H54 (cell line): ENCODE measurements around the gene DIS3L2.

ENCODE experiments used
- DNase-seq: peaks from one replicate; pipeline ENCODE4 v3.0.0; 2011; ENCODE audit warnings: low spot score, mixed read lengths; ENCODE audit not compliant: insufficient read length
- FAIRE-seq: peaks from 3 replicates; lab custom pipeline; 2011; peaks lifted over from hg19 to GRCh38; lab: Jason Lieb, UNC
- POLR2A ChIP-seq: IDR thresholded peaks from 2 replicates; pipeline ENCODE4 v1.6.1; 2011; ENCODE audit warnings: low read depth, mild to moderate bottlenecking, low read length

Gene DIS3L2

DNA sequence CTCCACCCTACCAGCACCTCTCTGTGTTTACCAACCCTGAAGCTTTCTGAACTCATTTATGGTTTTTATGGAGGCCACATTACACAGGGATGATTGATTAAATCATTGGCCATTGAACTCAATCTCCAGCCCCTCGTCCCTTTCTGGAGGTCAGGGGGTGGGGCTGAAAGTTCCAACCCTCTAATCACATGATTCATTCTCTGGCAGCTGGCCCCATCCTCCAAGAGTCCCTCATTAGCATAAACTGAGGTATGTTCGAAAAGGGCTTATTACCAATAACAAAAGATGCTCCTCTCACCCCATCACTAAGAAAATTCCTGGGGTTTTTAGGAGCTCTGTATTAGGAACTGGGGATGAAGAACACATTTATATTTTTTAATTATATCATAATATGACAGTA lies 92.3 kb downstream of the DIS3L2 start:
- DNase-seq (no peak), FAIRE-seq (no peak)
- no peak for TF ChIP-seq POLR2A

DNA sequence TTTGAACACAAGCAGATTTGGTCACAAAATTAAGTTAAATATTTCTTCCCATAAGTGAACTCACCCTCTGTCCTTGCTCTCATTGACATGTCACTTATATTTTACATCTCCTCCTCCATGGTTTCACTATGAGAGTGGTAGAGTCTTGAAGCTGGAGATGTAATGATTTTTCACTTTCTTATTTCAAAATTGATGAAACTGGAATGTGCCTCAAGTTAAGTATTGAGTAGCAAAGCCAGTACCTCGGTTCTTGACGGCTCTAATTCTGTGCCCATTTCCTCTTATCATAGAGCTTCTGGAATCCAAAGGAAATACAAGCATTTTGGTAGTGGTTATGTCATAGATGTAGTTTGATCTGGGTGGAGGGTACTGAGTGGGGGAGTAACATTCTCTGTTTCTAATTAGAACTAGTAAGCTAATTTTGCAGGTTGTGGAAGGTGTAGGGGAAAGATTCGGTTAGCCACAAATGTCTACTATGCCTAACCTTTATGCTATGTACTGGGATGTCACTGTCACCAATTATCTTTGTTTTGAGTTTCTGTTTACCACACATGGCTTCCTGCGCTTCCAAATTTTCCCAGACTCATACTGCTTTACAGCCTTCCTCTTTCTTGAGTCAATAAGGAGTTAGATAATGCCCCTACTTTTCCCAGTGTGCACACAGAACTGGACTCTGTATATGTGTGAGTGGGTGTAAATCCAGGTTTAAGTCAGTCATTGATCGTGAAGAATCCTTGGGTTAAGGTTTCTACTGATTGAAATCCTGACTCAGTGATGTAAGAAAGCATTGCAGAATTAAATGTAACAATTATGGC lies 96.8 kb downstream of the DIS3L2 start:
- no peak for TF ChIP-seq POLR2A
- FAIRE-seq (no peak), DNase-seq (no peak)

DNA sequence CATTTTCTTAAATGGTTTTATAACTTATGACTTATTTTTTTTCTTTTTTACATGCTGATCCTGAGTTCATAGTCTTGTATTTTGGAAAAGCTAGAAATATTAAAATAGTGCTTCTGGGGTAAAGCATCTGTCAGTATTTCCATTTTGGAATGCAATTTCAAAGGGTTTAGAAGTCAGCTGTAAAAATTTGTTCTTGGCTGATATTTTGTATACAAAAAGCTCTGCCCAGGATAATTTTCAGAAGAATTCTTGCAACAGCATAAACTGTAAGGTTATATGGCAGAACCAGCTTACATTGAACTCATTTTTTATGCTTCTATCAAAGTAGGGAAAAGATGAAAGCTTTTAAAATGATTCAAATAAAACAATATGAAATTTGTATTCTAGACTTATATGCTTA lies 97.4 kb downstream of the DIS3L2 start:
- FAIRE-seq: no peak
- TF ChIP-seq POLR2A: no peak
- no peak for DNase-seq

DNA sequence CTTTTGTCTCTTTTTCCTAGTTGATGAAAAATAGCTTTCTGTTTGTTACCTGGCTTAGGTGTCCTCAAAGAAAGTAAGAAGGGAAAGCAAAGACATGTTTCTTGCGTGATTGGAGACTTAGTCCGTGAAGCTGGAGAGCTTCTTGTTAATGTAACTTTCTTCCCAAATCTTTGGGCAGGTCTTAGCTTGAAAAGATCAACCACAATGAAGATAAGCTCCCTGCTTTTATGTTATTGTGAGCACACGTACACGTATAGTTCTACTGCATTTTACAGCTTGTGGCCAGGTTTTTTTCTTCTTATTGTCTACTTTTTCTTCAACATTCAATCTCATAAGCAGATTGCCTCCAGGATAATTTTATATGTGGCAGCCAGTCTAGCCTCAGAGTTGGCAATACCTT lies 99.8 kb downstream of the DIS3L2 start:
- no peak for FAIRE-seq
- DNase-seq: no peak
- TF ChIP-seq POLR2A: no peak

DNA sequence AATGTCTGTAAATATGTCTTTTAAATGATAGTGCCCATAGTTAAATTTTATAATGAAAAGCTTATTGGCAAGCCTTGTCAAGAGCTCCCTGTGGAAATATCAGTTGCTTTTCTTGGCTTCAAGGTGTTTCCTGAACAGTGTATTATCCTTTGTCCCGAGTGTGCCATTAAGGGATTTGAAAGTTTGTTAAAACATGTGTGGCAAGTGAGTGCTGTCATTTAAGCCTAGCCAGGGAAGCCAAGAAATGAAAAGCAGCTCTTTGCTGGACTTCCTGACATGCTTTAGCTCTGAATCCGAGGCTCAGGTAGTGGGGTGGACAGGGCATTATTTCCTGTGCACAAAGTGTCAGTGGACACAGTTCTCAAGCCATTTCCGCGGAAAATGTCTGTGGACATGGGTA lies 111.5 kb downstream of the DIS3L2 start:
- no peak for TF ChIP-seq POLR2A
- DNase-seq (no peak), FAIRE-seq (no peak)

DNA sequence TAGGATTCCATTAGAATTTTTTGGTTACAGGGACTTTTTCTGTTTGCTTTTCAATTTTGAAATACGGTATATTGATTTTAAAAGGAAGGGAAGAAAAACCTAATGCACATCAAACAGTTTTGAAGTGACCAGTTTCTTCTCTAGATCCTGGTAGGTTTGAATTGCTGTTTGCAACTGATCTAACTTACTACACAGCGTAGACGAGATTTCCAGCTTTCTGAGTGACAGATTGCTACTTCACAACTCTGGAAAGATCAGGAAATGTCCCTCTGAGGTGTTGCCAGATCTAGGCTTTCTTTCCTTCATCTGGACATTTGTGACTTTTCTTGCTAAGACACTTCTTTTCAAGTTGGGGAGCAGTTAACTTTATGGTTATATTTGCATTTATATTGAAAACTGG lies 112.2 kb downstream of the DIS3L2 start:
- DNase-seq (no peak), FAIRE-seq (no peak)
- no peak for TF ChIP-seq POLR2A

DNA sequence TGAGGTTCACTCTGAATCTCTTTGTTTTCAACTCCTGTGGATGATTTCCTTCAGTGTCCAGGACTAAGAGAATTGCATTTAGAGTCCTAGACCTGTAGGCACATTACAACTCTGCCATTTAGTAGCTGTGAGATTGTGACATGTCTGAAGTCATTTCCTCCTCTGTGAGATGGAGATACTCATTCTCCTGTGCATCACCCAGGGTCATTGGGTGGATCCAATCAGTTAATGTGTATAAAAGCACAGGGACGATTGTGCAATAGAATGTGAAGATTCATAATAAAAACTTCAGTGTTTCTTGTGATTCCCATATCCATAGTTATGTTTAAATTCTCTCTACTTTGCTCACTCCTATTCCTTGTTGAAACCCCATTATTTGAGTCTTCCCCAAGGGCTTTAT lies 113.6 kb downstream of the DIS3L2 start:
- TF ChIP-seq POLR2A: no peak
- DNase-seq: no peak
- no peak for FAIRE-seq

DNA sequence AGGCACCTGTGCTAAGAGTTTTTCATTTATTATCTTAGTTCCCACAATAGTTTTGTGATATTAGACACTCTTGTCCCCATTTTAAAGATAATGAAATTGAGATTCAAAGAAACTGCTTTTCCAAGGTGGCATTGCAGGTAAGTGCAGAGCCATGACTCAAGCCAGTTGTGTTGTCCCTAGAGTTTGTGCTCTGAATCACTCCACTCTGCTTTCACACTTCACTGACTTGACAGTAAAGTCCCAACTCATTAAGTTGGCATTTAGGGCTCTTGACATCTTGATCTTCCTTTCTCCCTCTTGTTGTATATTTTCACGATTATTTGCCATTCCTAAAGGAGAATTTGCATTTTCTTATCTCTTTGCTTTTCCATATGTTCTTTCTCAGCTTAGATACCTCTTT lies 114.3 kb downstream of the DIS3L2 start:
- no peak for FAIRE-seq
- DNase-seq: no peak
- no peak for TF ChIP-seq POLR2A

DNA sequence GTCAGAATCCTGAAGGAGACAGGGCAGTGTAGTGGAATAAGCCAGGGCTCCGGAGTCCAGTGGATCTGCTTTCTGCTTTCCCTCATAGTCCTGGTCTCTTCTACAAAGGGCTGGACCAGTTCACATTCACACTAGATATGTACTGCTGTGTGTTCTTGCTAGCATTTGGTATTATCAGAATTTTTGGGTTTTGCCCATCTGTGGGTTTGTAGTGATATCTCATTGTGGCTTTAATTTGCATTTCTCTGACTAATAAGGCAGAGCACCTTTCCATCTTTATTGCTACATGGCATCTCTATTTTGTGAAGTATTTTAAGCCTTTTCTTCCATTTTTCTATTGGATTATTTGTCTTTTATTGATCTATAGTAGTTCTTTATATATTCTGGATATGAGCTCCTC lies 114.8 kb downstream of the DIS3L2 start:
- DNase-seq (no peak), FAIRE-seq (no peak)
- no peak for TF ChIP-seq POLR2A

DNA sequence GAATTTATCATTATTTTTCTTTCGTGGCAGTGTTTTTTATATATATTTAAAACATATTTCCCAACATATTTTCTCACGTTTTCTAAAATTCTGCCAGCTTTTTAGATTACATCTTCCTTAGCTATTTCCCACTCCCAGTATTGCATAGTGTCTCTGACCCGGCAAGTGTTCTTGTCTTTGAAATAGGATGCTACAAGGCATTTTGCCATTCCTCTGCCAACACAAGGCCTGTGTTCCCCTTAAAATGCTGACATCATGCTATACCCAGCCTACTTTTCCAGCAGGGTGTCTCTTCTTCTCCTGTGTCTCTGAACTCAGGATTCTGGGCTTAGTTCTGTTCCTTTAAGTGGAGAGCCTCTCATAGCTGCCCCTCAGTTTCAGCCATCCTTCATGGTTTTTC lies 115.2 kb downstream of the DIS3L2 start:
- DNase-seq (no peak), FAIRE-seq (no peak)
- no peak for TF ChIP-seq POLR2A

DNA sequence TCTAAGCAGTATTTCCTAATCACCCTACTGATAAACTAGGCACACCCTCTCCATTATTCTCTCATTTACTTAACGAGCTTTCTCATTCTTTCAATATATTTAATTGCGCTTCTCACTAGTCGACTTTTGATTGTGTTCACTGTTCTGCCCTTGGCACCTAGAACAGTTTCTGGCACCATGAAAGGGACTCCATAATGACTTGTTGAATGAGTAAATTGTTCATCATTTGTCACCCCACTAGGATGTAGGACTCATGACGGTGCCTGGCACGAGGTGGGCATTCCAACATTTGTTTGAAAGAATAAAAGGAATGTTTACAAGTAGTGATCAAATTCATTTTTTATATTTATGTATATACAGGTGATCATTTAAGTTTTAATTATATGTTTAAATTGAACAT lies 123.7 kb downstream of the DIS3L2 start:
- DNase-seq: no peak
- TF ChIP-seq POLR2A: no peak
- FAIRE-seq: no peak

DNA sequence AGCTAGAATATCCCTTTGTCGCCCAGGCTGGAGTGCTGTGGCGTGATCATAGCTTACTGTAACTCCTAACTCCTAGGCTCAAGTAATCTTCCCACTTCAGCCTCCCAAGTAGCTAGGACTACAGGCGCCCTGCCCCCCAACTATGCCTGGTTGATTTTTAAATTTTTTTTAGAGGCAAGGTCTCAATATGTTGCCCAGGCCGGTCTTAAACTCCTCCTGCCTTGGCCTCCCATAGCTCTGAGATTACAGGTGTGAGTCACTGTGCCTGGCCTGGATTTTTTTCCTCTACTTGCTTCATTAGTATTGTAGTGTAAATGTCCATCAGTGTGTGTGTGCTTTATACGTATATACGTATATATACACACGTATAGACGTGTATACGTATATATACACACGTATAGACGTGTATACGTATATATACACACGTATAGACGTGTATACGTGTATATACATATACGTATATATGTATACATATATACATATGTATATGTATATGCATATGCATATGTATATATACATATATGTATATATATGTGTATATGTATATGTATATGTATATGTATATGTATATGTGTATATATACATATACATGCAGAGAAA lies 124.4 kb downstream of the DIS3L2 start:
- TF ChIP-seq POLR2A: no peak
- DNase-seq (no peak), FAIRE-seq (no peak)

DNA sequence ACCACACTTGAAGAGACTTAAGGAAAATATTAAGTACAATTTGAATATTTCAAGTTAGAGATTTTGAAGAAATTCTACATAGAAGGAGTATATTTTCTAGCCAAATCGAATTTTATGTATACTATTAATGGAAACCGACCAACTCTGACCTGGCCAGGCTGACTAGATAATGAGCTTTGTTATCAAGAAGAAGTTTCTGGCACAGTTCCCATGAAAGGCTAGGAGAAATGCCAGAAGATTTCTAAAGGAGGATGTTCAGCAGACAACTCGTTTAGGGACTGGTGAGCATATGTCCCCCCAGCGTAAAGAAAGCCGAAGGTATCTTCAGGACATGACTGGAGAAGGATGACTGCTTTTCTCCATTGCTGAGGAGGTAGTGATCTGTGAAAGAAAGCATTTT lies 127.3 kb downstream of the DIS3L2 start:
- no peak for TF ChIP-seq POLR2A
- FAIRE-seq (no peak), DNase-seq (no peak)

DNA sequence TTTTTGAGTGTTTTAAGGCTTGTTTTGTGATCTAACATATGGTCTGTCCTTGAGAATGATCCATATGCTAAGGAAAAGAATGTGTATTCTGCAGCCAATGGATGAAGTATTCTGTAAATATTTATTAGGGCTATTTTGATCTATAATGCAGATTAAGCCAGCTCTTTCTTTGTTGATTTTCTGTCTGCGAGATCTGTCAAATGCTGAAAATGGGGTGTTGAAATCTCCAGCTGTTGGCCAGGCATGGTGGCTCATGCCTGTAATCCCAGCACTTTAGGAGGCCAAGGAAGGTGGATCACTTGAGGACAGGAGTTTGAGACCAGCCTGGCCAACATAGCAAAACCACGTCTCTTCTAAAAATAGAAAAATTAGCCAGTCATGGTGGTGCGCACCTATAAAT lies 132.7 kb downstream of the DIS3L2 start:
- no peak for TF ChIP-seq POLR2A
- FAIRE-seq: no peak
- no peak for DNase-seq

DNA sequence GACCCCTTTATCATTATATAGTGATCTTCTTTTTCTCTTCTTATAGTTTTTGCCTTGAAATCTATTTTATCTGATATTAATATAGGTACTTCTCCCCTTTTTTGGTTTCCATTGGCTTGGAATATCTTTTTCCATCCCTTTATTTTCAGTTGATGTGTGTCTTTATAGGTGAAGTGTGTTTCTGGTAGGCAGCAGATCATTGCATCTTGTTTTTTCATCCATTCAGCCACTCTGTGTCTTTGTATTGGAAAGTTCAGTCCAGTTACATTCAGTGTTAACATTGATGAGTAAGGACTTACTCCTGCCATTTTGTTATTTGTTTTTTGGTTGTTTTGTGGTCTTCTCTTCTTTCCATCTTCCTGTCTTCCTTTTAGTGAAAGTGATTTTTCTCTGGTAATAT lies 133.4 kb downstream of the DIS3L2 start:
- DNase-seq (no peak), FAIRE-seq (no peak)
- no peak for TF ChIP-seq POLR2A

DNA sequence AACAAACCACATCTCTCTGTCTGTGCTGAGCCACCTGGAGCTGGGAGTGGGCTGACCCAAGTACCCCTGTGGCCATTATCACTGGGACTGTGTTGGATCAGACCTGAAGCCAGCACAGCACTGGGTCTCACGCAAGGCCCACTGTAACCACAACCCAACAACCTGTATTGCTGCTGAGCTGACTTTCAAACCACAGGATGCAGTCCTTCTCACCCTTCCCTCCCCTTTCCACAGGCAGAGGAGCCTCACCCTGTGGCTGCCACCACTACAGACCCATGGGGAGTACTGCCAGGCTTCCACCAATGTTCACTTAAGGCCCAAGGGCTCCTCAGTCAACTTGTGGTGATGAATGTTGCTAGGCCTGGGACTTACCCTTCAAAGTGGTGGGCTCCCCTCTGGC lies 135.7 kb downstream of the DIS3L2 start:
- DNase-seq: no peak
- no peak for FAIRE-seq
- TF ChIP-seq POLR2A: no peak
